GM18858 (cell line): ENCODE data around the gene PAGE5.

ENCODE experiments used
- ATAC-seq: cut with Tn5 transposase; IDR thresholded peaks from one replicate; pipeline ENCODE4 v1.9.1; 2021; ENCODE audit not compliant: unreplicated experiment

Gene PAGE5, protein sequence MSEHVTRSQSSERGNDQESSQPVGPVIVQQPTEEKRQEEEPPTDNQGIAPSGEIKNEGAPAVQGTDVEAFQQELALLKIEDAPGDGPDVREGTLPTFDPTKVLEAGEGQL

GRCh38 chrX:55220119-55220794 lies at the start of gene PAGE5:
TSS of gene PAGE5 (plus strand) at chrX:55220346. CDS start at chrX:55221383, 1,037 bp downstream.
- no peak for ATAC-seq

- ATAC-seq: no peak
These were observed 32.9 kb upstream of the PAGE5 start for GRCh38 chrX:55187281-55187680.

GRCh38 chrX:55196688-55197087 lies 23.5 kb upstream of the PAGE5 start:
- no peak for ATAC-seq

- ATAC-seq: no peak
These were observed 18.1 kb upstream of the PAGE5 start for GRCh38 chrX:55201930-55202579.

GRCh38 chrX:55206162-55206941 lies 13.8 kb upstream of the PAGE5 start:
- ATAC-seq: no peak

DNA sequence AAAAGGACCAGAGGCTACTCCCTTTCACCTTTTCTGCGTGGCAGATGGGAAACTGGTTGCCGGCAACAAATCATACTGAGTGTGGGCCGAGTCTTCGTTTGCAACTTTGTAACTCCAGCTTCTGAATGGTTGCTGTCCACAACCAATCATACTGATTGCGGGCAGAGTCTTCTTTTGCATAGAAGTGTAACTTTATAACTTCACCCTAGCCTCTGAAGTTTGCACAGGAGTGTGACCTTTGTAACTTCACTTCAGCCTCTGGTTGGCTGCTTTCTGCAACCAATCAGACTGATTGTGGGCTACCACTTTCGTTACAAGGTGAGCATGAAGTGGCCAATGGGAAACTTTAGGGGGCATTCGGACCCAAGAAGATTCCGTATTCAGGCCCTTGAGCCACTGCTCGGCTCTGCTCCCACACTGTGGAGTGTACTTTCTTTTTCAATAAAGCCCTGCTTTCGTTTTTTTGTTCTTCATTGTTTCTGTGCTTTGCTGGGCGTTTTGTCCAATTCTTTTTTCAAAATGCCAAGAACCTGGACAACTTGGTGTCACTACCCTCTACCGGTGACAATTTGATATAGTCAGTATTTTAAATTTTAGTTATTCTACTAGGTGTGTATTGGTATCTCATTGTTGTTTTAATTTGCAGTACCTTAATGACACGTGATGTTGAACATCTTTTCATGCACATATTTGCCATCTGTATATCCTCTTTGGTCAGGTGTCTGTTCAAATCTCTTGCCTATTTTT lies 9.0 kb upstream of the PAGE5 start:
- no peak for ATAC-seq

DNA sequence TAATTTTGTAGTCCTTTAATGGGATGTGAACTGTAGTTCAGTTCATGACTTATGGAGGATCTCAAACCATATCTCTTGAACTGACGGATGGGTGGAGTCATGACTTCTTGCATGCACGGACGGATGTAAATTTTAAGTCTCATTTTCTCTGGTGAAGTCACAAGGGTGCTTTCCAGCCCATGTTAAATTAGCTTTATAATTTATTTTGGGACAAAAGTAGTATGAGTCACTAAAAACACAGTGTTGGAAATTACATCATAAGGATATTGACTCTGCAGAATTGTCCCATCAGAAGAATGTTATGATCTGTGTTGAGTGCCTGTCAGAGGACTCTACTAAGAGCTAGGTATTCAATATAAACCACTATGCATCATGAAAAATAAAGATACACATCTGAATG lies 6.8 kb upstream of the PAGE5 start:
- no peak for ATAC-seq

GRCh38 chrX:55240788-55241340 lies 20.7 kb downstream of the PAGE5 start:
- ATAC-seq: no peak

DNA sequence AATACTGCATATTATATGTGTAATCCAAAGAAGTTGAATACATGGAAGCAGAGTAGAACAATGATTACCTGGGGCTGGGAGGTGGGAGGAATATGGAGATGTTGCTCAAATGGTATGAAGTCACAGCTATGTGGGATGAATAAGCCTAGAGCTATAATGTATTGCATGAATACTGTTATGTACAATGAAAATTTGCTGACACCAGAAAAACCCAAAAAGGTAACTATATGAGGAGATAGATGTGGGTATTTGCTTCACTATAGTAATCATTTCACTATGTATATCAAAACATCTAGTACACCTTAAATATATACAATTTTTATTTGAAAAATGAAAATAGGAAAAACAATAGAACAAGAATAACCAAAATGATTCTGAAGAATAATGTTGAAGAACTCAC lies 33.4 kb downstream of the PAGE5 start:
- no peak for ATAC-seq

DNA sequence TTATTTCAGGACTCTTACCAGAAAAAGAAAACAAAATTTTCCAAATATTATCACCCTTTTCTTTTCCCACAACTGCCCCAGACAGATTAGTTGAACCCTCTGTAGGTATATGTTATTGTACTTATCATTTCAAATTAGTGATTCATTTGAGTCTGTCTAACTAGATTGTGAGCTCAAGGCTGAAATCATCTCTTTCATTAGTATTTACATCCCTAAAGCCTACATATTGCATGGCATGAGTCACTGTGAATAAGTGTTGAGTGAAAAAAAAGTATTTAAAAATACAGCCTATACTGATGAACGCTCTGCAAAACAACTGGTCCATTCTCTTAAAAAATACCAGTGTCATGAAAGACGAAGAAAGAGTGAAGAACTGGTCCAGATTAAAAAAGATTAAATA lies 40.7 kb downstream of the PAGE5 start:
- ATAC-seq: no peak

GRCh38 chrX:55264816-55265215 lies 44.7 kb downstream of the PAGE5 start, which contains the start of gene PAGE3:
TSS of gene PAGE3 (minus strand) at chrX:55264916. CDS start at chrX:55263903, 1,013 bp downstream.
- ATAC-seq: no peak
